ENCODE results near the gene DIAPH2.
A peak's percentile ranks its signal among the peaks of the same experiment; 100 is the strongest.

Gene DIAPH2

GRCh38 chrX:97211070-97211469 is 526.4 kb downstream of the DIAPH2 start:
- DNase-seq, result no peak

GRCh38 chrX:97215186-97215585 is 530.5 kb downstream of the DIAPH2 start:
- no peak for DNase-seq

- DNase-seq, result peak in 1 of 2 donors; percentile 1
Observed at GRCh38 chrX:97224148-97224547, 539.5 kb downstream of the DIAPH2 start.

GRCh38 chrX:97229318-97229717 is 544.7 kb downstream of the DIAPH2 start:
- DNase-seq, result no peak

- no peak for DNase-seq
Observed at GRCh38 chrX:97230948-97231347, 546.3 kb downstream of the DIAPH2 start.

GRCh38 chrX:97234471-97235081 is 549.9 kb downstream of the DIAPH2 start:
- peak in 1 of 2 donors; percentile 15 for DNase-seq

GRCh38 chrX:97238632-97239031 is 554.0 kb downstream of the DIAPH2 start:
- DNase-seq, result no peak

- no peak for DNase-seq
Observed at GRCh38 chrX:97252111-97252510, 567.5 kb downstream of the DIAPH2 start.

- no peak for DNase-seq
Observed at GRCh38 chrX:97260679-97261078, 576.0 kb downstream of the DIAPH2 start.

GRCh38 chrX:97266406-97267121 is 581.9 kb downstream of the DIAPH2 start:
- DNase-seq, result no peak

- DNase-seq, result no peak
Observed at GRCh38 chrX:97267396-97268181, 582.9 kb downstream of the DIAPH2 start.

GRCh38 chrX:97268182-97268680 is 583.6 kb downstream of the DIAPH2 start:
- DNase-seq, result no peak

GRCh38 chrX:97284531-97284930 is 599.9 kb downstream of the DIAPH2 start:
- DNase-seq, result no peak

- no peak for DNase-seq
Observed at GRCh38 chrX:97290199-97290598, 605.6 kb downstream of the DIAPH2 start.

GRCh38 chrX:97294041-97294440 is 609.4 kb downstream of the DIAPH2 start:
- DNase-seq, result no peak

- DNase-seq, result no peak
Observed at GRCh38 chrX:97295954-97296353, 611.3 kb downstream of the DIAPH2 start.

- no peak for DNase-seq
Observed at GRCh38 chrX:97306771-97307470, 622.3 kb downstream of the DIAPH2 start.

GRCh38 chrX:97308171-97308570 is 623.5 kb downstream of the DIAPH2 start:
- no peak for DNase-seq

GRCh38 chrX:97309487-97310116 is 625.0 kb downstream of the DIAPH2 start:
- no peak for DNase-seq

GRCh38 chrX:97310373-97310772 is 625.7 kb downstream of the DIAPH2 start:
- DNase-seq, result no peak

- no peak for DNase-seq
Observed at GRCh38 chrX:97311066-97311778, 626.6 kb downstream of the DIAPH2 start.

- DNase-seq, result no peak
Observed at GRCh38 chrX:97314345-97314744, 629.7 kb downstream of the DIAPH2 start.
